Medulla oblongata (tissue), 1 donor: Measurements from ENCODE around the gene UBAP1.
"Not testable (repeated sequence)": the region's sequence is repeated elsewhere in the genome, so short reads cannot be mapped to it uniquely, and the experiment has no call there.

Source experiments
- DNase-seq: peaks from one replicate; pipeline ENCODE4 v3.0.0-alpha.2; 2015; ENCODE audit errors: extremely low spot score

UBAP1 gene

DNA sequence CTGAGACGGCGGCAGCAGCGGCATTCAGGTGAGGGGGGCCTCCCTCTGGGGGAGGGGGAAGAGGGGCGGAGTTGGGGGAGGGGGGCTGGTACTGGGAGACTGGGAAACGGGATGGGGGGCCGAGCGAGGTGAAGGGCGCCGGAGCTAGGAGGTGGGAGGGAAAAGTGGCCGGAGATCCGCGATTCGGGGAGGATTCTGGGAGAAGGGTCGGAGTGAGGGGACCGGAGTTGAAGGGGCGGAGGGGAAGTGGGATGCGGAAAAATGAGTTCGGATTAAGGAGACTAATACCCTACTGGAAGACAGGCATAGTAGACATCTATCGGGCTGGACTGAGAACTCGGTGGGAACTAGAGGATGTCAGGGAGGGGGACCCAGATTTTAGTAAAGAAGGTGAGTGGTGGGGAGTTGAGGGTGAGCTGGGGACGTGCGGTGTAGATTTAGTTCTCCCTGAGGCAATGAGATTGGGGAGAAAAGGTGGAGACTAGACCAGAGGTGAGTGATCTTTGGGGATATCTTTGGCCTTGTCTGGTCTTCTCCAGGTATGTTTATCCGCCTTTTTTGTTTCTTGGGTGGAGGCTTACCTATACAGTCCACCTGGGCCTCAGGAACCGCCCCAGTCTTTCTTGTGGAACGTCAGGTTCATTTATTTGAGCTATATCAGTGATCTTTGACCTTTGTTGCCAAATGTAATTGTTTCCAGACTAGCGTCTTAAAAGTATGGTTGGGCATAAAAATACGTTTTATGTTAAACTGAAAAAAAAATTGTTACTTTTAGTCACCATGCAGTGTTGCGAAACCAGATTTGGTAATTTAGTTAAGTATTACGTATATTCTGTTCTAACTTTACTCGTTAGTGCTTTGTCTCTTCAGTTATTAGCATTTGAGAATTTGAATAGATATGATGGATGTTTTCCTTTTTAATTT is 632 bp downstream of the UBAP1 start:
- peak; percentile 28 for DNase-seq

DNA sequence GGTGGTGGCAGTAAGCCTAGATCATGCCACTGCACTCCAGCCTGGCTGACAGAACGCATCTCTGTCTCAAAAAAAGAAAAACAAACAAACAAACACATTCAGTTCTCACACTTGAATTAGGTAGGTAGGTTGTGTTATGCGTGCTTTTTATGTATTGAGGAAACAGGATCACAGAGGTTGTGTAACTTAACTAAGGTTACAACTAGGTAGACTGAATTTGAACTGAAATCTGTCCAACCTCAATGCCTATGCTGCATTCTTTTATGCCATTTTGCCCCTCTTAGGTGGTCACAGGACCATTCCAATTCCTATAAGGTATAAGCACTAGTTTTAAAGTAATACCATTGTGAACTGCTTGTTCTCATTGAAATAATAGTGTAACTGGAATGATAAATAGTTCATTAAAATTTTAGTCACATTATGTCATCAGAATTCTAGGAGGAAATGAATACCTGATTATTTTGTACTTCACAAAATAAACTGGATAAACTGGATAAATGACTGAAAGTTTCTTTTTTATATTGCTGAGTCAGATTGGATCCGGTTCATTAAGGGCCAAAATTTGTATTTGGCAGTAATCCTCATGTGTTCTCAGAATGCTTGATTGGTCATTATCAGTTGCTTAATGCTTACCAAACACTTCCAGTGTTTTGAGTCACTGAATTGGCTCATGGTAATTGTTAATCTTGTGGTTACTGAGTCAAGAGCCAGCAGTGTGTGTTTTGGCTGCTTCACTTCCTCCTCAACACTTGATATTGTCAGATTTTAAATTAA is 7.1 kb downstream of the UBAP1 start:
- DNase-seq = peak; percentile 48

DNA sequence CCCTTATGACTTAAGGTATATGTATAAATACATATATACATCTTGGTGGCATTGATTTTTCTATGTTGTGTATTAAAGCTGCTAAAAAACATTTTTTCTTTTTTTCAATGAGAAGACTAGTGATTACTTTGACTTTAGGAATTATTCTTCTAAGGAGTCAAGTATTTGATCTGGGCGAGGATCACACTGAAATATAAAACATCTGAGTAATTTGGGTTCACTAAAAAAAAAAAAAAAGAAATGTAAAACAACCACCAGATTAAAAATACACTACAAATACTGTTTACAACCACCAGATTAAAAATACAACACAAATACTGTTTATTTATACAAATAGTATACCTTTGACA is 9.0 kb downstream of the UBAP1 start:
- DNase-seq = no peak

DNA sequence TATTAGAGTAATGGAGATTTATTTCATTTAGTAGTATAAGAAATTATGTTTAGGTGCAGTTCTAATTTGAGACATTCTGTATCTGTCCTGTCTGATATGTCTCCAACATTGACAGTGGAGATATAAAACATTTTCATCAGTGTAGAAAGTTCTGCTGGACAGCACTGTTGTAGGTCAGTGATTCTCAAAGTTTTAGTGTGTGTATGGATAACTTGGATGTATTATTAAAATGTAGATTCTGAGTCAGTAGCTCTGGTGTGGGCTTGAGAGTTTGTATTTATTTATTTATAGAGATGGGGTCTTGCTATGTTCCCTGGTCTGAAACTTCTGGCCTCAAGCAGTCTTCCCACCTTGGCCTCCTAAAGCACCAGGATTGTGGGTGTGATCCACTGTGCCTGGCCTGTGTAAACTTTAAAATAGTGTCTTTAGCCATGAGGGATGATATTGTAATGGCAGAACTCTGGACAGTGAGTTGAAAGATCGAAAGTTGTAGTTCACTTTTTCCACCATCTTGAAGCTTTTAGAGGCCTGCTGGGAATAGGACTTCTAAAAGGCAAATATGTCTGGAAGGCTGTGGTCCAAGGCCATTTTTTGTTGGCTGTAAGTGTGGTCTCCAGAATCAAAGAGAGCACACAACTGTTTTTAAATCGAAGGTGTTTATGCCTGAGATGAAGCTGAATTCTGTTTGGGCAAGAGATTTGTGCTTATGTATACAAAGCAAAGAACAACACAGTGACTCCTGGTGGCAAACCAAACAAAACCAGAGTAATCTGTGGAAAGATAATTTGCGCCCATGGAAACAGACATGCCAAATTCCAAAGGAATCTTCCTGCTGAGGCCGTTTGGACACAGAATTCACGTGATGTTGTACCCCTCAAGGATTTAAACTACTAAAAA is 12.4 kb downstream of the UBAP1 start:
- no peak for DNase-seq

DNA sequence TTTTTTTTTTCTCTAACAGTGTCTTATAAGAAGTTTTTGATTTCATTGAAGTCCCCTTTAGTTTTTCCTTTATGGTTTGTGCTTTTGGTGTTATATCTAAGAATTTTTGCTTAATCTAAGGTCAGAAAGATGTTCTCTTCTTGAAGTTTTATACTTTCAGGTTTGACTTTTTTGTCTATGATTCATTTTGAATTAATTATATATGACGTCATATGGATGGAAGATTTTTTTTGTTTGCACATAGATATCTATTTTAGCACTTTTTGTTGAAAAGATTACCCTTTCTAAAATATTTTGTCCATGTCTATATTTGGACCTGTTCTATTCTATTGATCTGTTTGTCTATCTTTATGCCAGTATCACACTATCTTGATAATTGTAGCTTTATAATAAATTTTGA is 16.3 kb downstream of the UBAP1 start:
- DNase-seq = no peak

DNA sequence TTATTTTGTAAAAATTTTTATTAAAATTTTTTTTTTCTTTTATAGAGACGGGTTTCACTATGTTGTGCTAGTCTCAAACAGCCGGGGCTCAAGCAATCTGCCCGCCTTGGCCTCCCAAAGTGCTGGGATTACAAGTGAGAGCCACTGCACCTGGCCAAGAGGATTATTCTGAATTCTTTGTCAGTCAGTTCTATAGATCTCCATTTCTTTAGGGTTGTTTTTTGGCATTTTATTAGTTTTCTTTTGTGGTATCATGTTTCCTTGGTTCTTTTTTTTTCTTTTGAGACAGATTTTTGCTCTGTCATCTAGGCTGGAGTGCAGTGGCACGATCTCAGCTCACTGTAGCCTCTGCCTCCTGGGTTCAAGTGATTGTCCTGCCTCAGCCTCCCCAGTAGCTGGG is 18.4 kb downstream of the UBAP1 start:
- DNase-seq = not testable (repeated sequence)

DNA sequence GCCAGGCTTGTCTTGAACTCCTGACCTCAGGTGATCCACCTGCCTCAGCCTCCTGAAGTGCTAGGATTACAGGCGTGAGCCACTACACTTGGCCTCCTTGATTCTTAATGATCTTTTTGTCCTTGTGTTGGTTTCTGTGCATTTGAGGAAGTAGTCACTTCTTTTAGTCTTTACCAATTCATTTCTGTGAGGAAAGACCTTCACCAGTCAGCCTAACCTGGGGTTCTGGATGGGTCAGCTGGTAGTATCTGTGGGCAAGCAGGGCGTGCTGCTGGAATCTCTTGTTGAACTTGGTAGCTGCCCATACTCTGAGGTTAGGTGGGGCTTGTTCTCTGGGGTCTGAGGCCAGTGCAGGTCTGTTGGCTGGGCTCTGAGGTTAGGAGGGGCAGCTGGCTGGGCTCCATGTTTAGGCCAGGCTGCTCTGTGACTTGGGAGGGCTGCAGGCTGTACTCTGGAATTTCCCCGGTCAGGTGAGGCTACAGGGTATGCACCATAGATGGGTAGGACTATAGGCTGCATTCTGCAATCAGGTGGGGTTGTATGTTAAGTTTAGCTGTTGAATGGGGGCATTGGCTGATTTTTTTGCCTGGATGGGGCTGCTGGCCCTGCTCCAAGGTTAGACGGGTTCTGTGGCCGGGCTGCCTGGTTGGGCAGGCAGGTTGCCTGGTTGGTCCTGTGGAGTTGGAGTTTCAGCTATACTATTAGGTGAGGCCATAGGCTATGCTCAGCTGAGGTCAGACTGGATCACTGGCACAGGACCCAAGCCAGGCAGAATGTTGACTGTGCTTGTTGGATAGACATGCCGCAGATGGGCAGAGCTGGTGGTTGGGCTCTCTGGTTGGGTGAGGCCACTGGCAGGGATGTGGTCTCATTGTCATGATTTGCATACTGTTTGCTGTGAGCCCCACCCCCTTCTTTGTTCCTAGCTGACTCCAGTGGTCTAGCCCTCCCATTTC is 19.2 kb downstream of the UBAP1 start:
- no peak for DNase-seq

DNA sequence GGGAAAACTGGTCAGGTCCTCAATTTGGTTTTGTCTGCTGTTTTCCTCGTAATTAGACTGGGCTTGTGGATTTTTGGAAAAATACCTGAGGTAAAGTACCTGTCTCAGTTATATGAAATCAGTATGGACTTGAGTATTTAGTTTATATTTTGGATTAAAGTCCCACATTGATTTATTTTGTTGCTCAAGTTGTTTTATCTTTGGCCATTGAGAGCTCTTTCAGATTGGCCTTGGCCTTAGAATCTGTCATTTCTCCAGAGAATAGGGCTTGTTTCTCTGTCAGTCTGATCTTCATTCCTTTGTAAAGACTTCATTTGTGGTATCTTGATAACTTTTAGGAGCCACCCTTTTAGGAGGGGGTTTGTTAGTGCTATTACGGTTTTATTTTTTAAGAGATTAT is 21.2 kb downstream of the UBAP1 start:
- no peak for DNase-seq

DNA sequence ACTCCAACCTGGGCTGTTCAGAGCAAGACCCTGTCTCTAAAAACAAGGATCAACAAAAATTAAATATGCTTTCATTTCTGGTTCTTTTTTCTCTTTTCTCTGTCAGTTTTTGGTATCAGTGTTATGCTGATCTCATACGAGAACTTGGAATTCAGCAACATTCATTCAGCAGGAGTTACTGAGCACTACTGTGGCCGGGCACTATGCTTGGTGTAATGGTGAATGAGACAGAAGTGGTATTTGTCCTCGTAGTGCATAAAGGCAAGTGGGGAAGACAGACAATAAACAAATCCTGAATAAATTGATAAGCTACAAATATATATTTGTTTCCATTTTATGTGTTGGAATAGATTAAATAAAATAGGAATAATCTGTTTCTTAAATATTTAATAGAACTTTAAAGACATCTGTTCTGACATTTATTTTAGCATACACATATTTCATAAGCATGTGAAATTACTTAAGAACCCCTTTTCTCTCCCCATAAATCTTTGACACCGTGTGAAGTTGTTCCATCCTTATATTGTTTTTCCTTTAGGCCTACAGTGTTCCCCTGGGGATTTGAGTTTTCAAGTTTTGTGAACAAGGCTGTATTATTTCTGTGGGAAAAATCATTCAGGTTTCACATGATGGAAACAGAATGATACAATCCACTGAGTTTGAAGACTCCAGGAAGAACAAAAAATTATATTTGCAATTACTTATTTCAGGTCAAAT is 24.6 kb downstream of the UBAP1 start:
- peak; percentile 60 for DNase-seq

DNA sequence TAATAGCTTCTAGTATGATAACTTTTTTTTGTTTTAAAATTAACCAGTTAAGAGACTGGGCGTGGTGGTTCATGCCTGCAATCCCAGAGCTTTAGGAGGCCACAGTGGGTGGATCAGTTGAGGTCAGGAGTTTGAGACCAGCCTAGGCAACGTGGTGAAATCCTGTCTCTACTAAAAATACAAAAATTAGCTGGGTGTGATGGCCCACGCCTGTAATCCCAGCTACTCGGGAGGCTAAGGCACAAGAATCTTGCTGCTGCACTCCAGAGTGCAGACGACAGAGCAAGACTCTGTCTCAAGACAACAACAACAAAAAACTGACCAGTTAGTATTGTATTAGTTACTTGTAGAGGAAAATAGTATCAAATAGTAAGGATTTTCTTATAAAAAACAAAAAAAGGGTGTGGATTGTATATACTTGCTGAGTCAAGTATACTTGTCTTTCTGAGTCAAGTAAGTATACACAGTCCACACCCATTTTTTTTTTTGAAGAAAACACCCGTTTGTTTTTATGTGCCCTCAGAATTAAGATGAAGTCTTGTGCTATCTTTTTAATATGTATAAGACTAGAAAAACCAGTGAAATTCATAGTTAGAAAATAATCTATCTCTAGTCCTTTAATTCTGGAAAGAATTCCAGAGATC is 25.3 kb downstream of the UBAP1 start:
- DNase-seq = no peak

DNA sequence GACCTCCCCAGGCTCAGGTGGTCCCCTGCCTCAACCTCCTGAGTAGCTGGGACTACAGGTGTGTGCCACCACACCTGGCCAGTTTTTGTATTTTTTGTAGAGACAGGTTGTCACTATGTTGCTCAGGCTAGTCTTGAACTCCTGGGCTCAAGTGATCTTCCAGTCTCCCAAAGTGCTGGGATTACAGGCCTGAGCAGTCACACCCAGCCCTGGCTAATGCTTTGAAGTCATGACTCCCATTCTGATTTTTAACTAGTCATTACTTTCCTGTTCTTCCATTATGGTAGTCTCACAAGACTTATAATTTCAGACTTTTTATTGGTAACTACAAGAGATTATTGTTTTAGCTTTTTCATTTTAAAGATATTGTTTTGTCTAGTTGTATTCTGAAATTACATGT is 26.3 kb downstream of the UBAP1 start:
- DNase-seq = no peak

DNA sequence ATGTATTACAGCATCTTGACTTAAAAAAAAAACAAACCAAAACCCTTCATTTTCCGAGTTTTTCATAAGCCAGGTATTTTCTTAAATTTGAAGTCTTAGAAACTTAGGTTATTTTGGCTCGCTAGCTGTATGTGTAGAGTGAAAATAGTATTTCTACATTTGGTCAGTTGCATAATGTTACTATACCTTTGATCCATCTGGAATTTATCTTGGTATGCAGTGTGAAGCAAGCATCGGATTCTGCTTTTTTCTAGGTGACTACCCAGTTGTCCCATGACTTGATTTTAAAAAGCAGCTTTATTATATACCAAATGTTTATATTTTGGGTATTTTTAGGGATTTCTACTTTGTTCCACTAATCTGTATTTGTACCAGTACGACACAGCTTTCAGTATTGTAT is 27.7 kb downstream of the UBAP1 start:
- DNase-seq = no peak

DNA sequence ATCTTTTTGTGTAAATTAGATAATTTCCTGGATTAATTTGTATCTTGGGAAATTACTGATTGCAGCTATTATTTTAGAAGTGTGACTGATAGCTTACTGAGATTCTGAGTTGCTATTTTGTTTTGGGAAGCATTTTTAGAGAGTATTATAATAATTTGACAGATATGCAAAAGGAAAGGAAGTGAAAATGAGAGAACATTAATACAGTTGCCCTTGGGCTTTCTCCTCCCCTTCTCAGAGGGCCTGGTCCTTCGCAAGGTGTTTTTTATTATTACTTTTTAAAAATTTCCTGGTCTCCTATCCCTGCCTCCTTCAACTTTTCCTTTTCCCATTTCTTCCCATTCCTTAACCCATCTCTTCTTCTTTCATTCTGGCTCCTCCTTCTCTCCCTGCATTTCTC is 32.6 kb downstream of the UBAP1 start:
- DNase-seq = no peak

DNA sequence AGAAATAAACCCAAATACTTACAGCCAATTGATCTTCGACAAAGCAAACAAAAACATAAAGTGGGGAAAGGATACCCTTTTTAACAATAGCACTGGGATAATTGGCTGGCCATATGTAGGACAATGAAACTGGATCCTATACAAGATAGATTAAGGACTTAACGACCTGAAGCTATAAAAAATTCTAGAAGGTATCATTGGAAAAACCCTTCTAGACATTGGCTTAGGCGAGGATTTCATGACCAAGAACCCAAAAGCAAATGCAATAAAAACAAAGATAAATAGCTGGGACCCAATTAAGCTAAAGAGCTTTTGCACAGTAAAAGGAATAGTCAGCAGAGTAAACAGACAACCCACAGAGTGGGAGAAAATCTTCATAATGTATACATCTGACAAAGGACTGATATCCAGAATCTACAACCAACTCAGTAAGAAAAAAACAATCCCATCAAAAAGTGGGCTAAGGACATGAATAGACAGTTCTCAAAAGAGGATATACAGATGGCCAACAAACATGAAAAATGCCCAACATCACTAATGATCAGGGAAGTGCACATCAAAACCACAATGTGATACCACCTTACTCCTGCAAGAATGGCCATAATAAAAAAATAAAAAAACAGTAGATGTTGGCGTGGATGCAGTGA is 35.6 kb downstream of the UBAP1 start:
- not testable (repeated sequence) for DNase-seq

DNA sequence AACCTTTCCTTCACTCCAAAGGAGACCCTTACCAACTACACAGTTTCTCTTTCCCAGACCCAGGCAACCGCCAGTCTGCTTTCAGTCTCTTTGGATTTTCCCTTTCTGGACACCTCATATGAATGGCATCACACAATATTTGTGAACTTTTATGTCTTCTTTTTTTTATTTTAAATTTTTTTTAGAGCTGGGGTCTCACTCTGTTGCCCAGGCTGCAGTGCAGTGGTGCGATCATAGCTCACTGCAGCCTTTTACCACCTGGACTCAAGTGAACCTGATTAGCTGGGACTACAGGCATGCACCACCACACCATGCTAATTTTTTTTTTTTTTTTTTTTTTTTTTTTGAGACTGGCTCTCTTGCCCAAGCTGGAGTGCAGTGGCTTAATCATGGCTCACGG is 37.5 kb downstream of the UBAP1 start:
- DNase-seq = no peak

DNA sequence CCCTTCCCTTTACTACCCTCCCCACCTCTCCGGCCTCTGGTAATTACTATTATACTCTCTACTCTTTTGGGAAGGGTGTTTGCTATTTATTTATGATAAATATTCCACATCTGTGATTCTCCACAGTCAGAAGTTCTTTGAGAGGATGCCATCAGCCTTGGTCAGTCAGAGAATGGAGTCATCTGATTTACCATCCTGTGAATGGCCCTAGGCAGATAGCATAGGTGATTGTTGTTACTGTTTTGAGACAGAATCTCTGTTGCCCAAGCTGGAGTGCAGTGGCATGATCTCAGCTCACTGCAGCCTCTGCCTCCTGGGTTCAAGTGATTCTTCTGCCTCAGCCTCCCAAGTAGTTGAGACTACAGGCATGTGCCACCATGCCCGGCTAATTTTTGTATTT is 38.2 kb downstream of the UBAP1 start:
- not testable (repeated sequence) for DNase-seq

DNA sequence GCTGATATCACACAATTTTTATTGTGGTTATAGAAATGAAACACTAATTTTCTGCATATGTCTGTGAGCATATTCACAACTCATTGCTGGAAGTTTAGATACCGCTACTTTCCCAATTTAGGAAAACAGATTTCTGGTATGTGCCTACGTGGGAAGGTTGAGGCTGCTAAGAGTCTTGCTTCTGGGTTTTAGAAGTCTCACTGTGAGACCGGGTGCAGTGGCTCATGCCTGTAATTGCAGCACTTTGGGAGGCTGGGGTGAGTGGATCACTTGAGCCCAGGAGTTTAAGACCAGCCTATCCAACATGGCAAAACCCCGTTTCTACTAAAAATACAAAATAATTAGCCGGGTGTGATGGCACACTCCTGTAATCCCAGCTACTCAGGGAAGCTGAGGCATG is 39.6 kb downstream of the UBAP1 start:
- no peak for DNase-seq

DNA sequence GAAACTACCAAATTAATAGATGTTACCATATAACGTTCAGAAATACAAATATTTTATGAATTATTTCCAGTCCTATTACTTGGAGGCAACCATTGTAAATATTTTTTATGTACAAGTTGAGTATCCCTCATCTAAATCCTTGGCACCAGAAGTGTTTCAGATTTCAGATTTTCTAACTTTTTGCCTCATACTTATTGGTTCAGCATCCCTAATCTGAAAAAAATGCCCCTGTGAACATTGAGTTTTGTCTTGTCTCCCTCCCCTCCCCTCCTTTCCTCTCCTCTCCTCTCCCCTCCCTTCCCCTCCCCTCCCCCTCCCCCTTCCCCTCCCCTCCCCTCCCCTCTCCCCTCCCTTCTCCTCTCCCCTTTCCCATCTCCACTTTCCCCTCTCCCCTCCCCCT is 40.6 kb downstream of the UBAP1 start:
- no peak for DNase-seq

DNA sequence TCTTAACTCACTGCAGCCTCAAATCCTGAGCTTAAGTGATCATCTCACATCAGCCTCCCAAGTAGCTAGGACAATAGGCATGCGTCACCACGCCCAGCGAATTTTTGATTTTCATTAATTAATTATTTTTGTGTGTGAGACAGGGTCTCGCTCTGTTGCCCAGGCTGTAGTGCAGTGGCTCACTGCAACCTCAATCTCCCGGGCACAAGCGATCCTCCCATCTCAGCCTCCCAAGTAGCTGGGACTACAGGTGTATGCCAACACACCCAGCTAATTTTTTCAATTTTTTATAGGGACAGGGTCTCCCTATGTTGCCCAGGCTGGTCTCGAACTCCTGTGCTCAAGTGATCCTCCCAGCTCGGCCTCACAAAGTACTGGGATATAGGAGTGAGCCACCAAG is 41.4 kb downstream of the UBAP1 start:
- no peak for DNase-seq
